CD4-positive, alpha-beta T cell (primary cell): ENCODE data around the gene RECQL5. TPM values are rescaled to one million over a fixed set of nuclear protein-coding genes. Genes with fewer than 3 reads are reported as not detected.

Experiments used
- ATAC-seq: fragments of 200-7000 bp; cut with Tn5 transposase; one replicate; pipeline ENCODE4 v1.10.0; 2022; ENCODE audit warnings: mild to moderate bottlenecking; ENCODE audit not compliant: poor library complexity
- CTCF ChIA-PET: fragments of 350-600 bp; sonication (Branson Sonifier 250); formaldehyde crosslinking; loops from one replicate; lab custom pipeline; 2021; ENCODE audit warnings: antibody characterized with exemption, inconsistent platforms; lab: Charles Lee
- POLR2A ChIA-PET: fragments of 350-600 bp; sonication (Branson Sonifier 250); formaldehyde crosslinking; loops from one replicate; lab custom pipeline; 2021; ENCODE audit warnings: antibody characterized with exemption, inconsistent platforms; lab: Charles Lee
- DNase-seq, 14 experiments: peaks; one replicate each; pipeline ENCODE4 v3.0.0-alpha.2; 2013 to 2020; ENCODE audit warnings: mixed read lengths in 2 of 14
- H3K27ac ChIP-seq, 2 donors: one replicate each; pipeline versions ENCODE4 v1.5.1 to v1.7.0; 2013; ENCODE audit warnings: low read length in 2 of 2, low read depth in 1 of 2, mild to moderate bottlenecking in 1 of 2
- H3K27me3 ChIP-seq, 2 experiments: 1 replicate in 1 of 2; 2 replicates in 1 of 2; pipeline versions ENCODE4 v1.6.1 to v1.7.0; 2013; ENCODE audit warnings: low read length in 2 of 2, control low read depth in 1 of 2, mild to moderate bottlenecking in 1 of 2, moderate library complexity in 1 of 2; ENCODE audit not compliant: insufficient read depth in 2 of 2, control insufficient read depth in 1 of 2
- H3K36me3 ChIP-seq: one replicate; pipeline ENCODE4 v1.6.1; 2013; ENCODE audit warnings: low read length, control low read depth; ENCODE audit not compliant: insufficient read depth
- H3K4me1 ChIP-seq: one replicate; pipeline ENCODE4 v1.6.1; 2013; ENCODE audit warnings: low read length, control low read depth; ENCODE audit not compliant: insufficient read depth
- H3K4me3 ChIP-seq: one replicate; pipeline ENCODE4 v1.5.1; 2013; ENCODE audit warnings: mild to moderate bottlenecking, low read length, moderate library complexity
- H3K9me3 ChIP-seq, 2 experiments: 1 replicate in 1 of 2; 2 replicates in 1 of 2; pipeline versions ENCODE4 v1.6.1 to v1.7.0; 2013; ENCODE audit warnings: low read length in 2 of 2, mild to moderate bottlenecking in 2 of 2, control low read depth in 1 of 2, moderate library complexity in 1 of 2; ENCODE audit not compliant: control insufficient read depth in 1 of 2, insufficient read depth in 1 of 2
- H3K27ac Mint-ChIP-seq: one replicate; pipeline ENCODE4 v1.8.0; 2020; ENCODE audit warnings: mixed read lengths
- H3K27me3 Mint-ChIP-seq: one replicate; pipeline ENCODE4 v1.8.0; 2021; ENCODE audit warnings: mixed read lengths
- H3K36me3 Mint-ChIP-seq: one replicate; pipeline ENCODE4 v1.8.0; 2021; ENCODE audit warnings: low read depth, mixed read lengths
- H3K4me1 Mint-ChIP-seq: one replicate; pipeline ENCODE4 v1.8.0; 2021; ENCODE audit warnings: low read depth, mixed read lengths
- H3K4me3 Mint-ChIP-seq: one replicate; pipeline ENCODE4 v1.8.0; 2020; ENCODE audit warnings: mild to moderate bottlenecking, mixed read lengths
- H3K9me3 Mint-ChIP-seq: one replicate; pipeline ENCODE4 v1.8.0; 2020; ENCODE audit warnings: mixed read lengths
- CTCF ChIP-seq: fragments of 200-600 bp; IDR thresholded peaks from one replicate; pipeline ENCODE4 v1.8.0; 2022; ENCODE audit warnings: antibody characterized with exemption, mild to moderate bottlenecking
- intact Hi-C, 2 experiments: fragments of 100-400 bp; cut with DNase I in 1 of 2; cut with micrococcal nuclease in 1 of 2; formaldehyde crosslinking; loops; one replicate each; pipeline versions ENCODE4 v1.15.1 to v1.9.0; 2023 to 2025; cut with DNase I, micrococcal nuclease
- total RNA-seq, 174 experiments: library from RNA in 2 of 174; stranded (reverse) in 2 of 174; gene quantifications; one replicate each; pipeline ENCODE4 v1.2.3 and lab custom pipeline; 2021 to 2026

RECQL5 gene
- total RNA-seq, 2 experiments from 2014 or later = 16.4 to 17.7 TPM

- intact Hi-C loops = no loop called here
- POLR2A ChIA-PET = no interaction called here
- H3K27ac ChIP-seq = no peak overlapping the region
- no peaks in the 10 kb centered on the region for H3K27me3 ChIP-seq
- no peak overlapping the region for H3K4me3 Mint-ChIP-seq
- TF ChIP-seq CTCF = no peak
- no peak overlapping the region for H3K4me3 ChIP-seq
- H3K36me3 Mint-ChIP-seq = peaks cover 71% of the 10 kb centered on the region
- H3K9me3 Mint-ChIP-seq = no peaks in the 10 kb centered on the region
- no peaks in the 10 kb centered on the region for H3K4me1 ChIP-seq
- DNase-seq = no peak
- no peaks in the 10 kb centered on the region for H3K4me1 Mint-ChIP-seq
- ATAC-seq = no peak
- H3K36me3 ChIP-seq = peaks cover 68% of the 10 kb centered on the region
- CTCF ChIA-PET = no interaction called here
- H3K27me3 Mint-ChIP-seq = no peaks in the 10 kb centered on the region
- no peaks in the 10 kb centered on the region for H3K9me3 ChIP-seq
- H3K27ac Mint-ChIP-seq = no peak overlapping the region
These were observed 39.2 kb upstream of the RECQL5 start for GRCh38 chr17:75706042-75706728.

DNA sequence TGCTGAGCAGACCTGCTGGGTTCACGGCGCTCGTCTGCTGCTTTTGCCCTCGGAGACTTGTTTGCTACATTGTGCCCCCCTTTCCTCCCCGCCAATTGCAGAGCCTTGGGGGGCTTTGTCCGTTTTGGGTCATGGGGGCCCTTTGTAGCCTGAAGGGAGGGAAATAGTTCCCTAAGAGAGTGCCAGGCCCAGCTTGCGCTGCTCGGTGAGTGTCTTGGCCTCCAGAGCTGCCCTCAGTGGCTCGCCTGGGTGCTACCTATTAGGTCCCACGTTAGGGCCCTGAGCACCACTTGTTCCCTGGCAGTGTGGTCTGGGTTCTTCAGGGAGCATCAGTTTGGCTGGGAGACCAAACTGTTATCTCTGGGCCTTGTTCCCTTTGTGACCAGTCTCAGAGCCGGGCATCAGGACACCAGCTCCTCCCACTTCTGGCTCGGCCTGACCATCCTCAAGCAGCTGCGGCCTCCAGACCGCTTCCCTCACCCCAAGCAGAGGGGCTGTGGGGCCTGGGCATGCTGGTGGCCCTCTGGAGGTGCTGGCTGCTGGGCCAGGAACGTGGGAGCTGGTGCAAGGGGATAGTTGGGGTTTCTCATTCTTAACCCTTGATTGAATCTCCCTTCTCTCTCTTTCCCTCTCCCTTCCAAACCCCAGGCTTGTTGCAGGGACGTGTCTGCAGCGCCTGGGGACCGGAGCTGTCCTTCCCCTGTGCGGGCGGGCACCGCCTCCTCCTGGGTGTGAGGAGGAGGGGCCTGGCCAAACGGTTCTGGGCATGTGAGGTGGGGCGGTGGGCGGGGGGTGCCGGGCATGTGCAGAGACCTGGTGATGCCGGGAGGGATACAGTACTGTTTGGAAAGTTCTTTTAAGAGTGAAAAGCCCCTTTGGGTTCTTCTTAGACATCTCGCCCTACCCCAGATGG, 38.3 kb upstream of the RECQL5 start:
- no peak overlapping the region for H3K27ac ChIP-seq
- H3K36me3 Mint-ChIP-seq = peaks cover 81% of the 10 kb centered on the region
- POLR2A ChIA-PET = no interaction called here

DNA sequence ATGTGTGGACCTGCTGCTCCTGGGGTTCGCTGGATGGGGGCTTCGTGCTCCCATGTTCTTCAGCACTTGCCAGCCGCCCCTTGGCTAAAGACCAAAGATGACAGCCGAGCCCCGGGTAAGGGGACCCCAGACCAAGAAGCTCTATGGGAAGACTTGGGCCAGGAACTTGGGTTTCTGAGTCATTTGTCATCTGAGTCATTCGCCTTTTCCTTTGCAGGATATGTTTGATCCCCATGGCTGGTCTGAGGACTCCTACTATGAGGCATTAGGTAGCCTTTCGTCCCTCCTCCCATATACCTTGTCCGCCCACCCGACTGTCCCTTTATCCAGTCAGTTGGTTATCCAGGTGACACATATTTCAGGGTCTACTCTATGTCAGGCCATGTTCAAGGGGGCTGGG, 36.6 kb upstream of the RECQL5 start:
- no peak overlapping the region for H3K27ac ChIP-seq
- ChIA-PET POLR2A (no interaction called here), CTCF (no interaction called here)
- no peak overlapping the region for H3K27ac Mint-ChIP-seq
- no peaks in the 10 kb centered on the region for H3K4me1 ChIP-seq
- H3K4me3 Mint-ChIP-seq = no peak overlapping the region
- peaks cover 92% of the 10 kb centered on the region for H3K36me3 ChIP-seq
- ATAC-seq = no peak
- H3K9me3 ChIP-seq = no peaks in the 10 kb centered on the region
- no peaks in the 10 kb centered on the region for H3K27me3 Mint-ChIP-seq
- no peak for TF ChIP-seq CTCF
- intact Hi-C loops = no loop called here
- no peak for DNase-seq
- no peaks in the 10 kb centered on the region for H3K9me3 Mint-ChIP-seq
- no peaks in the 10 kb centered on the region for H3K4me1 Mint-ChIP-seq
- no peaks in the 10 kb centered on the region for H3K27me3 ChIP-seq
- no peak overlapping the region for H3K4me3 ChIP-seq
- H3K36me3 Mint-ChIP-seq = peaks cover 88% of the 10 kb centered on the region

More for the DNA sequence above, 38.3 kb upstream of the RECQL5 start:
- Mint-ChIP-seq H3K4me3 (no peak overlapping the region), H3K27me3 (no peaks in the 10 kb centered on the region), H3K9me3 (no peaks in the 10 kb centered on the region), H3K27ac (no peak overlapping the region), H3K4me1 (no peaks in the 10 kb centered on the region)
- Histone ChIP-seq H3K36me3 (peaks cover 77% of the 10 kb centered on the region), H3K27me3 (no peaks in the 10 kb centered on the region), H3K4me3 (no peak overlapping the region), H3K4me1 (no peaks in the 10 kb centered on the region), H3K9me3 (no peaks in the 10 kb centered on the region)
- CTCF ChIA-PET = interaction anchor here (0.5 kb wide), 1 partner anchor 9 kb away, joined by 4 read pairs; no protein-coding TSS in a partner anchor
- ATAC-seq = no peak
- intact Hi-C loops = no loop called here
- no peak for DNase-seq
- no peak for TF ChIP-seq CTCF
